Thoracic aorta (tissue), 2 donors: ENCODE measurements around the gene OR1F1. TPM values are rescaled to one million over a fixed set of nuclear protein-coding genes. Genes with fewer than 3 reads are reported as not detected.

Experiments
- ATAC-seq: fragments of 150-250 bp; one replicate; pipeline ENCODE4 v1.8.0; 2017; ENCODE audit warnings: low read depth; ENCODE audit not compliant: insufficient number of reproducible peaks, low FRiP score
- DNase-seq: peaks from one replicate; pipeline ENCODE4 v3.0.0-alpha.2; 2020; ENCODE audit warnings: low spot score
- H3K27ac ChIP-seq, 2 donors: fragments of 200-600 bp; sonication (generic); 1 replicate in 1 of 2; 2 replicates in 1 of 2; pipeline ENCODE4 v1.5.1; 2016; ENCODE audit warnings: mild to moderate bottlenecking in 2 of 2, moderate library complexity in 2 of 2
- H3K27me3 ChIP-seq: fragments of 200-600 bp; sonication (generic); replicated peaks from 2 replicates; pipeline ENCODE4 v1.6.0; 2016; ENCODE audit warnings: mild to moderate bottlenecking; ENCODE audit not compliant: insufficient read depth
- H3K36me3 ChIP-seq: fragments of 200-600 bp; sonication (generic); one replicate; pipeline ENCODE4 v1.5.1; 2016
- H3K4me1 ChIP-seq, 2 donors: fragments of 200-600 bp; sonication (generic); 1 replicate in 1 of 2; 2 replicates in 1 of 2; pipeline versions ENCODE4 v1.5.1 to v1.6.0; 2016; ENCODE audit warnings: low read depth in 2 of 2, mild to moderate bottlenecking in 1 of 2; ENCODE audit not compliant: control insufficient read depth in 1 of 2
- H3K4me3 ChIP-seq: fragments of 200-600 bp; sonication (generic); 2 replicates; pipeline ENCODE4 v1.5.1; 2016; ENCODE audit warnings: mild to moderate bottlenecking
- H3K9me3 ChIP-seq: fragments of 200-600 bp; sonication (generic); 2 replicates; pipeline ENCODE4 v1.5.1; 2016
- CTCF ChIP-seq: fragments of 200-600 bp; sonication (generic); IDR thresholded peaks from one replicate; pipeline ENCODE4 v1.5.1; 2019; ENCODE audit warnings: antibody characterized with exemption
- total RNA-seq, 2 donors: library from RNA; depleted of rRNA; stranded (reverse); fragments of >200 nt; gene quantifications; one replicate each; pipeline versions ENCODE4 v1.1.0 to v1.2.3, GENCODE V29; 2016

Gene OR1F1
- total RNA-seq, 2 donors from 2014 or later, result not detected

DNA sequence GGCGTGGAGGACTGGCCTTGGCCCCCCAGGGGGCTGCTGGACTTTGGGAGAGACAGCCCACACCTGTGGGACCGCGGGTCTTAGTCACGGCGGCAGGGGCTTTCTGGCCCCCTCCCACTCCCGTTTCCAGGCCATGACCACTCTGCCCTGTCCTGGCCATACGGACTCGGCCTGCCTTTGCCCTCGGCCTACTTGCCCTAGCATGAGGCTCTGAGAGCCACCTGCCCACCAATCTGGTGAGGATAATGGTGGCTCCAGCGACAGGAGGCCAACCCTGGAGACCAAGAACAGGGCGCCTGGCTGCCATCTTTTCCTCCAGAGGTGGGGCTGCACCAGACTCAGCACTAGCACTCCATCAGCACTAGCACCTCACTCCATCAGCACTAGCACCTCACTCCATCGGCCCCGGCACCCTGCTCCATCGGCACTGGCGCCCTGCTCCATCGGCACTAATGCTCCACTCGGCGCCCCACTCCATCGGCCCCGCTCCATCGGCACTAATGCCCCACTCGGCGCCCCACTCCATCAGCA lies 46.2 kb upstream of the OR1F1 start:
- no peaks in the 10 kb centered on the region for H3K27me3 ChIP-seq
- H3K27ac ChIP-seq, result no peak overlapping the region
- no peak for ATAC-seq
- DNase-seq, result no peak
- peaks cover 16% of the 10 kb centered on the region for H3K36me3 ChIP-seq
- H3K9me3 ChIP-seq, result no peaks in the 10 kb centered on the region
- peaks cover 0 to 8% of the 10 kb centered on the region in 2 donors for H3K4me1 ChIP-seq
- H3K4me3 ChIP-seq, result no peak overlapping the region
- TF ChIP-seq CTCF, result no peak

DNA sequence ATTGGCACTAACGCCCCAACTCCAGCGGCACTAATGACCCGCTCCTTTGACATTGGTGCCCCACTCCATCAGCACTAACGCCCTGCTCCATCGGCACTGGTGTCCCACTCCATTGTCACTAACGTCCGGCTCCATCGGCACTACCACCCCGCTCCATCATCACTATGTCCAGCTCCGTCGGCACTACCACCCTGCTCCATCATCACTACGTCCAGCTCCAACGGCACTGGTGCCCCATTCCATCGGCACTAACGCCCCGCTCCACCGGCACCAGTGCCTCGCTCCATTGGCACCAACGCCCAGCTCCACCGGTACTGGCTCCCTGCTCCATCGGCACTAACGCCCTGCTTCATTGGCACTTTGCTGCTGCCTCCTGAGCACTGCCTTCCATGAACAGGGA lies 45.7 kb upstream of the OR1F1 start:
- H3K36me3 ChIP-seq, result peaks cover 16% of the 10 kb centered on the region
- H3K4me1 ChIP-seq, result peaks cover 0 to 8% of the 10 kb centered on the region in 2 donors
- no peak for TF ChIP-seq CTCF
- ATAC-seq (no peak), DNase-seq (no peak)
- H3K27me3 ChIP-seq, result no peaks in the 10 kb centered on the region
- H3K4me3 ChIP-seq, result no peak overlapping the region
- H3K27ac ChIP-seq, result no peak overlapping the region
- H3K9me3 ChIP-seq, result no peaks in the 10 kb centered on the region

- H3K4me3 ChIP-seq, result no peak overlapping the region
- H3K4me1 ChIP-seq, result peaks cover 0 to 8% of the 10 kb centered on the region in 2 donors
- H3K9me3 ChIP-seq, result no peaks in the 10 kb centered on the region
- ATAC-seq (no peak), DNase-seq (no peak)
- no peak for TF ChIP-seq CTCF
- H3K27ac ChIP-seq, result no peak overlapping the region
- peaks cover 14% of the 10 kb centered on the region for H3K36me3 ChIP-seq
- no peaks in the 10 kb centered on the region for H3K27me3 ChIP-seq
These were observed 45.2 kb upstream of the OR1F1 start for GRCh38 chr16:3142770-3143169.

DNA sequence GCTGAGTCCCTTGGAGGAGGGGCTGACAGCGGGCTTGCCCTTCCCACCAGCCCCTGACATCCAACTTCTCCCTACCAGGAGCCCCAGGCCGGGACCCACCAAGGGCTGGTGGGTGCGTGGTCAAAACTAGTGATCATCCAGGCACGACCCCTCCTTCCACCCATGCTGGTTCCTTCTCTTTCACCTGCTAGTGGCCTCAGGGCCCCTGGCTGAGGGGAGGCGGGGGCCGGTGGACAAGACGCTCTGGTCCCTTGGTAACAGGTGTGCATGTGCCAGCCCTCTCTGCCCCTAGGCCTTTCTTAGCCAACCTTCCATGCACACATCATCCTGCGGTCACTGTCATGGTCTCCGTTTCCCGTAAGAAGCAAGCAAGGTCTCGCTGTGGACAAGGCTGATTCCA lies 44.8 kb upstream of the OR1F1 start:
- H3K36me3 ChIP-seq, result peaks cover 11% of the 10 kb centered on the region
- DNase-seq (no peak), ATAC-seq (no peak)
- no peak for TF ChIP-seq CTCF
- peaks cover 0 to 8% of the 10 kb centered on the region in 2 donors for H3K4me1 ChIP-seq
- no peak overlapping the region for H3K27ac ChIP-seq
- H3K4me3 ChIP-seq, result no peak overlapping the region
- no peaks in the 10 kb centered on the region for H3K9me3 ChIP-seq
- no peaks in the 10 kb centered on the region for H3K27me3 ChIP-seq

- H3K27ac ChIP-seq, result no peak overlapping the region
- H3K36me3 ChIP-seq, result peaks cover 11% of the 10 kb centered on the region
- no peaks in the 10 kb centered on the region for H3K27me3 ChIP-seq
- ATAC-seq (no peak), DNase-seq (no peak)
- no peak for TF ChIP-seq CTCF
- H3K9me3 ChIP-seq, result no peaks in the 10 kb centered on the region
- H3K4me1 ChIP-seq, result peaks cover 0 to 8% of the 10 kb centered on the region in 2 donors
- no peak overlapping the region for H3K4me3 ChIP-seq
These were observed 44.2 kb upstream of the OR1F1 start for GRCh38 chr16:3143598-3144320.
